ENCODE results near the gene SRGAP2.
"Not testable (repeated sequence)": the region's sequence is repeated elsewhere in the genome, so short reads cannot be mapped to it uniquely, and the experiment has no call there.

GRCh38 chr1:206225386-206225785, 22.0 kb downstream of the SRGAP2 start:
- TF ChIP-seq POLR2A, CTCF, EP300 (IDR thresholded peaks at IDR 0.05): not testable (repeated sequence)

Data from upper lobe of left lung (tissue), 4 donors.